HG02642 (cell line): ENCODE data around the gene SH2D1B.

Source experiments
- ATAC-seq: cut with Tn5 transposase; IDR thresholded peaks from one replicate; pipeline ENCODE4 v1.9.1; 2021; ENCODE audit warnings: mild to moderate bottlenecking; ENCODE audit not compliant: unreplicated experiment, poor library complexity

Gene SH2D1B

DNA sequence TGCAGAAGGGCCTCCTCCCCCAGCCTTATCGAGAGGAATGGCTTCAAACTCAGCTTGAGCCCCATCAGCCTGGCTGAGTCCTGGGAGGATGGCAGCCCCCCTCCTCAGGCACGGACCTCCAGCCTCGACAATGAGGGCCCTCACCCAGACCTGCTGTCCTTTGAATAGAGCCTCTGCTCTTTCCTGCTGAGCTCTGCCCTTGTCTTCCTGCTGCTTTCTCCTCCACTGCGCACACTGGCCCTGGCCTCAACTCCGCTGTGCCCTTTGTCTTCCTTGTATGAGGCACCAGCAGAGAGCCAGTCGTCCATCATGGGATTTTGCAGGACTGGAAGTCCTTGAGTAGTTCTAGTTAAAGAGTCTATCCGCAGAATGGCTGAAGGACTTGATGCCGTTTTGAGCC is 28.4 kb downstream of the SH2D1B start:
- ATAC-seq = no peak

DNA sequence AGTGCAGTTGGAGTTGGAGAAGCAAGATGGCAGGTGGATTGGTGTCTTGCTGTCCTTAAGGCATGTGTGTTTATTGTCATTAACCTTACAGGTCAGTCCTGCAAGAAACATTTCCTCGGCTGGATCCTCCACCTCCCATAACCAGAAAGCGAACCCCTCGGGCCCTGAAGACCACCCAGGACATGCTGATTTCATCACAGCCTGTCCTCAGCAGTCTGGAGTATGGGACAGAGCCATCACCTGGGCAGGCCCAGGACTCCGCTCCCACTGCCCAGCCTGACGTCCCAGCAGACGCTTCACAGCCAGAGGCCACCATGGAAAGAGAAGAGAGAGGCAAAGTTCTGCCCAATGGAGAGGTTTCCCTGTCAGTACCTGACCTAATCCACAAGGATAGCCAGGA is 28.8 kb downstream of the SH2D1B start:
- no peak for ATAC-seq

DNA sequence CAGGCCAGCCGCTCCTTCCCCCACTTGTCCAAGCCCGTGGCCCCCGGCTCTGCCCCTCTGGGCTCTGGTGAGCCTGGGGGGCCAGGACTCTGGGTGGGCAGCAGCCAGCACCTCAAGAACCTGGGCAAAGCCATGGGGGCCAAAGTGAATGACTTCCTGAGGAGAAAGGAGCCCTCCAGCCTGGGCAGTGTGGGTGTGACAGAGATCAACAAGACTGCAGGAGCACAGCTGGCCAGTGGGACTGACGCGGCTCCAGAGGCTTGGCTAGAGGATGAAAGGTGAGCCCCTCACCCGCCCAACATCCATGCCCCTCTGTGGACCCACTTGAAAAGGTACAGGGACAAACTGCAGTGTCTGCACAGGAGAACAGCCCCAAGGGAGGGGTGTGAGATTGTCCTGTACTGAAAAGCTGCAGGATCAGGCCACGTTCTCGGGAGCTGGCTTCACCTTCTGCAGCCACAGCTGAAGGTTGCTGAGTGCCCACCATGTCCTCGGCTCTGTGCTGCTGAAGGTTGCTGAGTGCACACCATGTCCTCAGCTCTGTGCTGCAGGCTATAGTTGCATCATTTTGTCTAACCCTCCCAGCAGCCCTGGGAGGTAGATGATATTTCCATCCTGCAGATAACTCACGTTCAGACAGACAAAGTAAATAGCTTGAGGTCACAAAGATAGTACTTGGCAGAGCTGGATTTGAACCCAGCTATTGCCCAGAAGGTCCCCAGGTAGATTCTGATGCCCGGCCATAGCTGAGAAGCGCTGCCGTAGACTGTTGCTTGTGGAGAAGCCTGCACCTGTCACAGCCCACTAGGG is 29.8 kb downstream of the SH2D1B start:
- ATAC-seq = no peak

DNA sequence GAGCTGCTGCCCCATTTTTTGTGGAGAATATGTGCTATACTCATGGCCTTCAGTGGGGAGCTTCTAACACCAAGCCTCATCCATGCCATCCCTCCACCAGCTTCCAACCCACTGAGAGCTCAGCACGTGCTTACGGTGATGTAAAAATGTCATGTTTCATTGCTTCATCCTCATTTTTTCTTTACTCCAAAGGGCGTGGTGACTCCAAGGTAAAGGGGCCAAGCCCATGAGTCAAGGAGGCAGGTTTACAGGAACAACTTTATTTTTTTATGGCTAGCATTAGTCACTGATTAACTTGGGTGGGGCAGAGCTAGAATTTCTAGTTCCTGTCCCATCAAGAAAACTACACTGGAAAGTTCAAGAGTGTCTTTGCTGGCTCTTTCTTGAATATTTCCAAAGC is 30.6 kb downstream of the SH2D1B start, which contains the start of gene C1orf226:
Gene C1orf226, plus strand, starts transcription at position 346 of the 400 bp plus-strand sequence. CDS start 174 bp downstream, outside the sequence.
- ATAC-seq = no peak

DNA sequence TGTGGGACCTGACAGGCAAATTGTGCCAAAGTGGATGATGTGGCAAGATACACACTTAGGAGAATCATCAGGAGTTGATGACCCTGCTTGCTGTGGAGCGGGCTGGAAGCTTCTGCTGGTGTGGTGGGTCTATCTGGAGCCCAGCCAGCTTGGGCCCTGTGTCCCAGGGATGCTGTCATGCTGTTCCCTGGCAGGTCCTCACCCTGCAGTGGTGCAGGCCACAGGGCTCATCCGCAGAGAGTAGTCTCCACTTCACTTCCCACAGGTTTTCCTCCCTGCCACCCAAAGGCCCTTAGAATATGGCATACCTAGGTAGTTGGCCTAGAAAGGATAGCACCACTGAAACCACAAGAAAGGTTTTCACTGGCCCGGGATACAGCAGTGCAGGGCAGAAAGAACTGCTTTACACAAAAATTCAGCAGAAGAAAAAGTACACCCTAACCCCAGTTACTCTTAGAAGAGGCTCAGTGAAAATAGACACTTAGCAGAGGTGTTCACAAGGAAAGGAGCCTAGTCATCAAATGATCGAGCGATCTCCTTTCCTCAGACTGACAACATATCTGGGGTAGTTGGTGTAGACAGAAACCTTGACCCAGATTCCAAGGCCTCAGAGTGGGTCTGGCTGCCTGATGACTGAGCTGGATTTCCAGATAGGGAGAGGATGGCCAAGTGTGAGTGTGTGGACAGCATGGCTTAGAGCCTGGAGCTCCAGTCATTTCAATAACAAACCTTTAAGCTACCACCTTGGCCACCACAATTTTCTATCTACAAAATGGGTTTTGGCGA is 31.7 kb downstream of the SH2D1B start:
- ATAC-seq = no peak

DNA sequence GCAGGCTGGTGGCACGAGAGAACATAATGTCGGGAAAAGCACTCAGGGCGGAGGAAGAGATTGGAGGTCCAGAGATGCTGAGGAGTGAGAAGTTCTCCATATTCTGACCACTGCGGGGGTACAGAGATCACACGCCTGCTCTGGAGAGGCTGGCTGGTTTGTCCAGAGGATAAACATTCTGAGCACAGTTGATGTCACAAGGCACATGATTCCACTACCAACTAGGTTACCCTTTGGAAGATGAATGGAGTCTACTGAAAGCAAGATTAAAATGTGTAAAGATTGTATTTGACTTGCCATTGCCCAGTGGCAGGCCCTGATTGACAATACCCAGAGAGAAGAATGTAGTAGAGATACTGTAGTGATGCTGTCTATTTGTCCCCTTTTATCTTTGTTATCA is 35.2 kb downstream of the SH2D1B start, which contains the start of gene SPATA46:
Gene SPATA46, minus strand, starts transcription at position 164 of the 400 bp plus-strand sequence. Its CDS starts 64 bp downstream, at position 100.
- no peak for ATAC-seq

DNA sequence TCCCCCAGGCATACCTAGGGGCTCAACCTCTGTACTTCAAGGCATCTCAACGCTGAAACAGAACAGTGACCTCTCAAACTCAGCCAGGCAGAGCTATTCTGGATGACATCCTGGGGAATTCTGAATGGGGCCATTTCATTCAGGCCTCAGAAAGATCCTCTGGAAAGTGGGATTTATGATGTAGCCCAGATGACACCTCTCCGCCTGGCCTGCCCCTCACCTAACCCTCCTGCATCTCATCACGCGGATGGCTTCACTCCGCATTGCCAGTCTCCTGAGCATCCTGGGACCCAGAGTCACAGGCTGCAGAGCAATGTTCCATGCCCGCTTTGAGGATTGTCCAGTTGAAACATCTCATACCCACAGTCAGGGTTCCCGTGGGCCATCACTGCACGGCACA is 36.5 kb downstream of the SH2D1B start:
- ATAC-seq = no peak

DNA sequence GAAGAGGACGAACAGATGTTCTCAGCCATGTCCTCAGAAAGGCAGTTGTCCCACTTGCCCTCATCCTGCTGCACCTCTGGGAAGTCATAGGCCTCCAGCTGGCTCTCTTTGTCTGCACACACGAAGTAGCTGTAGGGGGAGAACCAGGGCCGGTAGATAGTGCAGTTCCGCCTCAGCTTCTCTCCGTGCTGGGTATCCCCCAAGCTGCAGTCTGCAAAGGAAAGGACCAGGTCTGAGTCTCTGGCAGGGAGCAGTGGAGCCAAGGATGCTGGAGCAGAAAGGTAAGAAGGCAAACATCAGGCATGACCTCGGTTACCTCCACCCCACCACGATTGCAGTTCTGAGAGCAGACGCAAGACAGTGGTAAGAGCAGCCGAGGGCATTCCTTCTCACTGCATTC is 37.5 kb downstream of the SH2D1B start:
- no peak for ATAC-seq

DNA sequence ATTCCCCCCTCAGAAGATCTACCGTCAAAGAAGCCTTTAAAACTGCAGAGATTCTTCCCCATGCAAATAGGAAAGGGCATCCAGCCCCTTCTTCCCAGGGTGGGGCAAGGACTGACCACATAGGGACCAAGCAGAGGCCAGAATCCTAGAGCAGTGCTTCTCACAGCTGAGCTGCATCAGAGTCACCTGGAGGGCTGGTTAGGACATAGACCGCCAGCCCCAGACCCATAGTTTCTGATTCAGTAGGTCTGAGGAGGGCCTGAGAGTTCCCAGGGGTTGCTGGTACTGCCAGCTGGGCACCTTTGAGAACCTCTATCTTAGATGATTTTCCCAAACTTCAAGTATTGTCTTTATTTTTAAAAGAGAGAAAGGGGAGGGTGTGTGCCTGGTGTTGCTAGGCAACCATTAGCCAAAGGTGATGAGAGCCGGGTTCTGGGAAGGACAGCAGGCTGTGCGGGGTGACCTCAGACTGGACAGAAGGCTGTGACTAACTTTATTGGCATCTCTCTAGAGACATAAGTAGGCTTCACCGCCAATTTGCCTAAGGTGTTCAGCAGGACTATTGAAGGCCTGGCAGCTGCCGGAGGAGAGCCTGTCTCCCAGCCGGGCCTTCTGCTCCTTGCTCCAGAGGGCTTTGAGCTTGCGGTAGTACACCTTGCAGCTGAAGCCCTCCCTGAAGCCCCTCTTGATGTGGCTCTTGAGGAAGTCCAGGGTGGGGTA is 38.2 kb downstream of the SH2D1B start:
- ATAC-seq = no peak

DNA sequence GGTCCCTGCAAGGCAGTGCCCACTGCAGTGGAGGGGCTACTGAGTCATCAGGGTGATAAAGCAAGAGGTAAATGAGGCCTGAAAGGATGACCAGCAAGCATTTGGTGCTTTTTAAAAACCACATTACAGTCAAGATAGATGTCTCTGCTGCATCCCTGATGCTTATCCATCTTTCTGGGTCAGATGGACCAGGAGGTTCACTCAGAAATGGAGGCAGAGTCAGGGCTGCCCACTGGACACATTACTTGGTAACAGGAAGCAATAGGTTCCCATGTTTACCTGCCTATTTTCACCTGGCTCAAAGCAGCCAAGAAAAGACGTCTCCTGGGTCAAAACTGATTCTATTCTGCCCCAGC is 38.9 kb downstream of the SH2D1B start:
- no peak for ATAC-seq

DNA sequence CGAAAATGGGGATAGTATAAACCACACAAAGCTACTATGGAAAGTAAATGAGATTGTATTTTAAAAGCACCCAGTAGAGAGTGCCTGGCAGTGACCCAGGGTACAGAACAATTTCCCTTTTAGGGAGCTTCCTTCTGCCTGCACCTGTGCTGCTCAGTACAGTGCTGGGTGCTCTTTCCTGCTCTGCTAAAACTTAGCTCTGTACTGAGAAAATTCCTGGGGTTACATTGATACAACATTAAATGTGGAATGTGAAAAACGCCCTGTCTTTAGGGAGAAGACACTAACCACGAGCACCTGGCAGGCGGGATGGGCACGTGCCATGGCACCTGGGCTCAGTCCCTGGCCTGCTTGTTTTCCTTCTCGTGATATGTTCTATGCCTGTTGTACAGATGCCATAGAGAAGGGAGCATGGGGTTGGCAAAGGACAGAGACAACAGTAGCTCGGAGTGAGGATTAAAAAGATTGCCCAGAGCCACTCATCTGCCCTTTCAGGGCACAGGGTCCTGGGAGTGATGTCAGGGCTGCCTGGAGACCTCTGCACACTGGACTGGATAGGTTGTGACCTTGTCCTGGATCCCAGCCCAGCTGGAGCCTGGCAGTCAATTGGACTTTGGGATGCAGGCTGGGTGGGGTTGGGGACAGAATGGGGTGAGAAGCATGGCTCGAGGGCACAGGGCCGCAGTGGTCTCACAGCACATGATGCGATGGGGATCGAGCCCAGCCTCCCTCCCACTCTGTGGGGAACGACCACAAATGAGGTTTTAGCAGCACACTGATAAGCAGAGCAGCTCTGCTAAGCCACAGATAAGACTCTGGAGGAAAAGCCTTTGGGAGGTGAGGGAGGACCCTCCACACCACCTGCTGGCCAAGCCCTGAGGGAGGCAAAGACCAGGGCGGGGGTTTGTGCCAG is 39.5 kb downstream of the SH2D1B start:
- no peak for ATAC-seq

DNA sequence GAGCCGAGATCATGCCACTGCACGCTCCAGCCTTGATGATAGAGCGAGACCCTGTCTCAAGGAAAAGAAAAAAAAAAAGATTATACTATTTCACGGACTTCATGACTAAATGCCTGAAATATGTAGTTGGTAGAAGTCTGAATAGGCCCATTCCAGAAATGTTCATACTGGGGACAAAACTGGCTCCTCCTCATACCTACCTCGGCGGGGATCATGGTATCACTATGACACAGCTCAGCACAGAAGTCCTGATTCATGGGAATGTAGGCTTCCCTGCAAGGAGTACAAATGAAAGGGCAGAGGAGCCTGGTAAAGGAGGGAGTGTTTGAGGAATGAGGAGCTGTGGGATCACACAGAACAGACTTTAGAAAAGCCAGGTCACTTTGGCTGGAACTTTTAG is 40.3 kb downstream of the SH2D1B start:
- no peak for ATAC-seq

DNA sequence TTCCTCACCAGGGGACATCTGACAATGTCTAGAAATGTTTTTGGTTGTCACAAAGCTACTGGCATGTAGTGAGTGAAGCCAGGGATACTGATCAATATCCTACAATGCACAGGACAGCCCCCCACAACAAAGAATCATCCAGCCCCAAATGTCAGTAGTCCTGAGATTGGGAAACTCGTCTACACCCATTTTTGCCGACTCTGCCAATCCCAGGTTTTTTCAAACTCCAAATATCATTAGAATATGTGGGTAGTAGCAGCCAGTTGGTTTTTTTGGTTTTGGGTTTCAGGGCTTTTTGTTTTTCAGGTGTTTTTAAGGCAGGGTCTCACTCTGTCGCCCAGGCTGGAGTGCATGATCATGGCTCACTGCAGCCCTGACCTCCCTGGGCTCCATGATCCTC is 41.2 kb downstream of the SH2D1B start:
- ATAC-seq = no peak

DNA sequence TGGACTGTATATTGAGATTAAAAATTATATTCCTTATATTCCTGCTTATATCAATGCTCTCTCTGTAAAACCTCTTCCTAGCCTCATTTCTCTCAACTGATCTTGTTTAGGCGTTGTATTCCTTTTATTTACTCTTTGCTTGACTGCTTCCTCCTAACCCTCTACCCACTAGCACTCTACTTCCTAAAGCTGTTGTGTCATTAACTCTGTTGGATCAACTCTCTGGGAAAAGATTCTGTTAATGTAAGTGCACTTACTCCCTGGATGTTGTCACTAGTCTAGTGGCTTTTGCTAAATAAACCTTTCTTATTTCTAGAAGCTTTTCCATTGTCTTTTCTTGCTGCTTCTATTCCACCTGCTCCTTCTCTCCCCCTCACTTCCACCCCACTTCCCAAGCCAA is 41.8 kb downstream of the SH2D1B start:
- ATAC-seq = no peak

DNA sequence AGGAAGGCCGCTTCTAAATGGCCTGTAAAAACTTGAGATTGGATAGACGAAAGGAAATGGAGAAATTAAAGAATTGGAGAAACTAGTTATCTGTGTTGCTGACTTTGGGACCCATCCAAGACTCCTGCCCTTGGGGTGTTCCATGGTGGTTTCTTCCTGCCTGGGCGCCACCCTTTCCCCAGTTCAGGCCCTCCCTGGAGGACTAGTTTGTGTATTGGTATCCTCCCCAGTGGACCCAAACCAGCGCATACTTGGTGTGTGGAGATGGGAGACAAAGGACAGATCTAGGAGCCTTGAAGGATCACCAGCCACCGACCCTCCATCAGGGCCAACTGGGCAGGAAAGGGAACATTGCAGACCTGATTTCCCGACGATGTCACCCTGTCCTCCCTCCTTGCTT is 42.4 kb downstream of the SH2D1B start:
- ATAC-seq = no peak

DNA sequence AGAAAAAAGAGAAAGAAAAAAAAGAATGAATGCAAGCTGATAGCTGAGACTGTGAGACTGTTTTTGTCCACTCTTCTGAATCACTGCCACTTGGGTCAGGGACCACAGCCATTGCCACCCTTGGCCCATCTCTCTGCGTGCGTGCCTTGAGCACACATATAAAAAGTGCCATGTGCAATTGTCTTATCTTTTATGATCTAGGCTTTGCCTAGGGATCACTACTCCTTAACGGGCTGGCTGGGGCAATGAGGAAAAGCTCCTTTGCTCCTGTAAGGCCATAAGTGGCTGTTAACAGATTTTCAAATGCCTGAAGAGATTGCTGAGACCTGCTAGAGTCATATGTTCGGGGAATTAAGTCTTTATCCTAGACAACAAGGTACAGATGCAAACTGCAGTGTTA is 43.5 kb downstream of the SH2D1B start:
- no peak for ATAC-seq

DNA sequence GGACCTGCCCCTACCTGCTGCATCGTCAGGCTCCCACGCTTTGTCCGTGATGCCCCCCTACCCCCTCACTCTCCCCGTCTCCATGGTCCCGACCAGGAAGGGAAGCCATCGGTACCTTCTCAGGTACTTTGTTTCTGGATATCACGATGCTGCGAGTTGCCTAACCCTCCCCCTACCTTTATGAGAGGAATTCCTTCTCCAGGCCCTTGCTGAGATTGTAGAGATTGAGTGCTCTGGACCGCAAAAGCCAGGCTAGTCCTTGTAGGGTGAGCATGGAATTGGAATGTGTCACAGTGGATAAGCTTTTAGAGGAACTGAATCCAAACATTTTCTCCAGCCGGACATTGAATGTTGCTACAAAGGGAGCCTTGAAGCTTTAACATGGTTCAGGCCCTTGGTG is 44.2 kb downstream of the SH2D1B start:
- no peak for ATAC-seq

DNA sequence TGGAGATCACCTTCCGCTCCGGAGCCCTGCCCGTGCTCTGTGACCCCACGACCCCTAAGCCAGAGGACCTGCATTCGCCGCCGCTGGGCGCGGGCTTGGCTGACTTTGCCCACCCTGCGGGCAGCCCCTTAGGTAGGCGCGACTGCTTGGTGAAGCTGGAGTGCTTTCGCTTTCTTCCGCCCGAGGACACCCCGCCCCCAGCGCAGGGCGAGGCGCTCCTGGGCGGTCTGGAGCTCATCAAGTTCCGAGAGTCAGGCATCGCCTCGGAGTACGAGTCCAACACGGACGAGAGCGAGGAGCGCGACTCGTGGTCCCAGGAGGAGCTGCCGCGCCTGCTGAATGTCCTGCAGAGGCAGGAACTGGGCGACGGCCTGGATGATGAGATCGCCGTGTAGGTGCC is 44.9 kb downstream of the SH2D1B start:
- no peak for ATAC-seq

DNA sequence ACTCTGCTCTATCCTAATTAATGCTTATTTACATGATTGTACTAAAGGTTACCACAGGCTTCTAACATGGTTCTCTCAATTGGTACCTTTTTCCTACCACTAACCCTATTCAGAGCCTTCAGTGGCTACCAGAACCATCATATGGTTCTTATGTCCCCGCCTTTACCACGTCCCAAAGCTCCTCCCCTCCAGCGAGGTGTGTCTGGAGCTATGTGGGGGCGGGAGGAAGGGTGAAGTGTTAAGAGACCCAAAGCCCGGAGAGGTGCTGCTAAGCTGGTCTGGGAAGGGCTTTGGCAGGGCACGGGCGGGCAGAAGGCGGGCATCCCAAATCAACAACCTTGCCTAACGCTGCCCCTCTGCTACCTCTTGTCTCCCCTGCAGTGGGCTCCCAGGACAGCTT is 45.3 kb downstream of the SH2D1B start:
- ATAC-seq = no peak

DNA sequence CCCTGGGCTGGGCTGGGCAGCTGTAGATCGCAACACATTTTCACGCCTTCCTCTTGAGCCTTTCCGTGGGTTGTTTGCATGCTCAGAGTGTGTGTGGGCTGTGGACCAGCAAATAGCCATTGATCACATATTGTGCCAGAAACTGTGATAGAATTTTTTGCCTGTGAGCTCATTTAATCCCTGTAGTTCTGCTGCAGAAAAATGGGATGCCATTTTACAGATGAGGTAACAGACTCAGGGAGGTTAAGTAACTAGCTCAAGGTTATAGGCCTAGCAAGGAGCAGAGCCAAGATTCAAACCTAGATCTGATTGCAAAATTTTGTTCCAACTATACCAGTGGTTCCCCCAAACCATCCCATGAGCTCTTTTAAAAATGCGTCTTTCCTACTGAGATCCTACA is 45.8 kb downstream of the SH2D1B start:
- ATAC-seq = no peak
